Measurements from ENCODE around the gene NOC4L. TPM values are rescaled to one million over a fixed set of nuclear protein-coding genes. Genes with fewer than 3 reads are reported as not detected.

The NOC4L gene
- total and polyA plus RNA-seq, 2 experiments from 2014 or later = 42.4 to 54.7 TPM

DNA sequence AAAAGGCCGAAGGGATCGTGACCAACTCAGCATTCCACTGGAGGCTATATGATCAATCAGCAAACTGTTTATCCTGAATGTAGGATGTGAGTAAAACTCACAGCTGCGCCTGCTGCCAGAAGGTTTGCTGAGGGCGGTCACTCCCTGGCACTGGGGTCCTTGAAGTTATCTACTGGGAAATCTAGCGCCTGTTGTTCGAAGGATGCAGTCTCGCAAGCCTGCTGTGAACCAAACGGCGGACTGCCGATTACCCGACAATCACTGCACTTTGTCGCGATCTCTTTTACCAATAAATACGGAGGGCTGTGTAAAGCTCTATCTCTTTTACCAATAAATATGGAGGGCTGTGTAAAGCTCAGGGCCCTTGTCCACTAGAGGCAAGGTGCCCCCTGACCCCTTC, 13.0 kb upstream of the NOC4L start:
- Histone ChIP-seq H3K27ac (ENCODE audit: low read depth) (no peak overlapping the region), H3K4me3 (no peak overlapping the region), H4K20me1 (replicated peaks; ENCODE audit: insufficient read depth) (no peaks in the 10 kb centered on the region; the same call in 1 of the 2 replicates), H3K9me2 (ENCODE audit: insufficient read depth) (no peaks in the 10 kb centered on the region), H2AFZ (no peak overlapping the region), H3F3A (replicated peaks; ENCODE audit: low read depth) (0 out of 2 replicates have a peak, but pooled peaks cover 3% of the 10 kb centered on the region), H3K4me1 (ENCODE audit: insufficient read depth) (no peaks in the 10 kb centered on the region), H3K36me3 (ENCODE audit: insufficient read depth) (peaks cover 25% of the 10 kb centered on the region; the same call in 1 of the 2 replicates), H3K27me3 (ENCODE audit: insufficient read depth) (no peaks in the 10 kb centered on the region), H3K4me2 (no peak overlapping the region), H3K79me2 (replicated peaks; ENCODE audit: insufficient read depth) (no peaks in the 10 kb centered on the region)
- ATAC-seq (no peak), DNase-seq (ENCODE audit: low spot score) (no peak)
- Mint-ChIP-seq H3K4me3 (no peak overlapping the region), H3K36me3 (ENCODE audit: low read depth) (peaks cover 58% of the 10 kb centered on the region), H3K27me3 (ENCODE audit: insufficient read depth, low read depth, poor library complexity) (peaks cover 29% of the 10 kb centered on the region), H3K9me3 (peaks cover 57% of the 10 kb centered on the region), H3K27ac (no peak overlapping the region), H3K4me1 (no peaks in the 10 kb centered on the region; the same call in 2 of the 3 replicates)
- TF ChIP-seq ZNF331 (CRISPR knock-in tag; IDR thresholded peaks at IDR 0.05; ENCODE audit: low read depth) (no peak), JUNB (IDR thresholded peaks at IDR 0.05; ENCODE audit: unreplicated experiment) (no peak), STAT1 (IDR thresholded peaks at IDR 0.05; ENCODE audit: unreplicated experiment) (no peak), EZH2 (IDR thresholded peaks at IDR 0.05; ENCODE audit: low read depth, unreplicated experiment) (no peak), ZNF114 (CRISPR knock-in tag; IDR thresholded peaks at IDR 0.05) (no peak), EZH2phosphoT487 (IDR thresholded peaks at IDR 0.05; ENCODE audit: unreplicated experiment) (no peak), CREB1 (CRISPR knock-in tag; IDR thresholded peaks at IDR 0.05; ENCODE audit: low read depth) (no peak), POLR2AphosphoS5 (IDR thresholded peaks at IDR 0.05; ENCODE audit: low read depth) (no peak)
- TF ChIP-seq, protein P1, sequence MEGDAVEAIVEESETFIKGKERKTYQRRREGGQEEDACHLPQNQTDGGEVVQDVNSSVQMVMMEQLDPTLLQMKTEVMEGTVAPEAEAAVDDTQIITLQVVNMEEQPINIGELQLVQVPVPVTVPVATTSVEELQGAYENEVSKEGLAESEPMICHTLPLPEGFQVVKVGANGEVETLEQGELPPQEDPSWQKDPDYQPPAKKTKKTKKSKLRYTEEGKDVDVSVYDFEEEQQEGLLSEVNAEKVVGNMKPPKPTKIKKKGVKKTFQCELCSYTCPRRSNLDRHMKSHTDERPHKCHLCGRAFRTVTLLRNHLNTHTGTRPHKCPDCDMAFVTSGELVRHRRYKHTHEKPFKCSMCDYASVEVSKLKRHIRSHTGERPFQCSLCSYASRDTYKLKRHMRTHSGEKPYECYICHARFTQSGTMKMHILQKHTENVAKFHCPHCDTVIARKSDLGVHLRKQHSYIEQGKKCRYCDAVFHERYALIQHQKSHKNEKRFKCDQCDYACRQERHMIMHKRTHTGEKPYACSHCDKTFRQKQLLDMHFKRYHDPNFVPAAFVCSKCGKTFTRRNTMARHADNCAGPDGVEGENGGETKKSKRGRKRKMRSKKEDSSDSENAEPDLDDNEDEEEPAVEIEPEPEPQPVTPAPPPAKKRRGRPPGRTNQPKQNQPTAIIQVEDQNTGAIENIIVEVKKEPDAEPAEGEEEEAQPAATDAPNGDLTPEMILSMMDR (conservative IDR thresholded peaks at IDR 0.05; ENCODE audit: low read depth in 2 of 2) = no peak
- TF ChIP-seq, protein P2, sequence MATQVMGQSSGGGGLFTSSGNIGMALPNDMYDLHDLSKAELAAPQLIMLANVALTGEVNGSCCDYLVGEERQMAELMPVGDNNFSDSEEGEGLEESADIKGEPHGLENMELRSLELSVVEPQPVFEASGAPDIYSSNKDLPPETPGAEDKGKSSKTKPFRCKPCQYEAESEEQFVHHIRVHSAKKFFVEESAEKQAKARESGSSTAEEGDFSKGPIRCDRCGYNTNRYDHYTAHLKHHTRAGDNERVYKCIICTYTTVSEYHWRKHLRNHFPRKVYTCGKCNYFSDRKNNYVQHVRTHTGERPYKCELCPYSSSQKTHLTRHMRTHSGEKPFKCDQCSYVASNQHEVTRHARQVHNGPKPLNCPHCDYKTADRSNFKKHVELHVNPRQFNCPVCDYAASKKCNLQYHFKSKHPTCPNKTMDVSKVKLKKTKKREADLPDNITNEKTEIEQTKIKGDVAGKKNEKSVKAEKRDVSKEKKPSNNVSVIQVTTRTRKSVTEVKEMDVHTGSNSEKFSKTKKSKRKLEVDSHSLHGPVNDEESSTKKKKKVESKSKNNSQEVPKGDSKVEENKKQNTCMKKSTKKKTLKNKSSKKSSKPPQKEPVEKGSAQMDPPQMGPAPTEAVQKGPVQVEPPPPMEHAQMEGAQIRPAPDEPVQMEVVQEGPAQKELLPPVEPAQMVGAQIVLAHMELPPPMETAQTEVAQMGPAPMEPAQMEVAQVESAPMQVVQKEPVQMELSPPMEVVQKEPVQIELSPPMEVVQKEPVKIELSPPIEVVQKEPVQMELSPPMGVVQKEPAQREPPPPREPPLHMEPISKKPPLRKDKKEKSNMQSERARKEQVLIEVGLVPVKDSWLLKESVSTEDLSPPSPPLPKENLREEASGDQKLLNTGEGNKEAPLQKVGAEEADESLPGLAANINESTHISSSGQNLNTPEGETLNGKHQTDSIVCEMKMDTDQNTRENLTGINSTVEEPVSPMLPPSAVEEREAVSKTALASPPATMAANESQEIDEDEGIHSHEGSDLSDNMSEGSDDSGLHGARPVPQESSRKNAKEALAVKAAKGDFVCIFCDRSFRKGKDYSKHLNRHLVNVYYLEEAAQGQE (IDR thresholded peaks at IDR 0.05; ENCODE audit: unreplicated experiment) = no peak
- TF ChIP-seq, protein P3, sequence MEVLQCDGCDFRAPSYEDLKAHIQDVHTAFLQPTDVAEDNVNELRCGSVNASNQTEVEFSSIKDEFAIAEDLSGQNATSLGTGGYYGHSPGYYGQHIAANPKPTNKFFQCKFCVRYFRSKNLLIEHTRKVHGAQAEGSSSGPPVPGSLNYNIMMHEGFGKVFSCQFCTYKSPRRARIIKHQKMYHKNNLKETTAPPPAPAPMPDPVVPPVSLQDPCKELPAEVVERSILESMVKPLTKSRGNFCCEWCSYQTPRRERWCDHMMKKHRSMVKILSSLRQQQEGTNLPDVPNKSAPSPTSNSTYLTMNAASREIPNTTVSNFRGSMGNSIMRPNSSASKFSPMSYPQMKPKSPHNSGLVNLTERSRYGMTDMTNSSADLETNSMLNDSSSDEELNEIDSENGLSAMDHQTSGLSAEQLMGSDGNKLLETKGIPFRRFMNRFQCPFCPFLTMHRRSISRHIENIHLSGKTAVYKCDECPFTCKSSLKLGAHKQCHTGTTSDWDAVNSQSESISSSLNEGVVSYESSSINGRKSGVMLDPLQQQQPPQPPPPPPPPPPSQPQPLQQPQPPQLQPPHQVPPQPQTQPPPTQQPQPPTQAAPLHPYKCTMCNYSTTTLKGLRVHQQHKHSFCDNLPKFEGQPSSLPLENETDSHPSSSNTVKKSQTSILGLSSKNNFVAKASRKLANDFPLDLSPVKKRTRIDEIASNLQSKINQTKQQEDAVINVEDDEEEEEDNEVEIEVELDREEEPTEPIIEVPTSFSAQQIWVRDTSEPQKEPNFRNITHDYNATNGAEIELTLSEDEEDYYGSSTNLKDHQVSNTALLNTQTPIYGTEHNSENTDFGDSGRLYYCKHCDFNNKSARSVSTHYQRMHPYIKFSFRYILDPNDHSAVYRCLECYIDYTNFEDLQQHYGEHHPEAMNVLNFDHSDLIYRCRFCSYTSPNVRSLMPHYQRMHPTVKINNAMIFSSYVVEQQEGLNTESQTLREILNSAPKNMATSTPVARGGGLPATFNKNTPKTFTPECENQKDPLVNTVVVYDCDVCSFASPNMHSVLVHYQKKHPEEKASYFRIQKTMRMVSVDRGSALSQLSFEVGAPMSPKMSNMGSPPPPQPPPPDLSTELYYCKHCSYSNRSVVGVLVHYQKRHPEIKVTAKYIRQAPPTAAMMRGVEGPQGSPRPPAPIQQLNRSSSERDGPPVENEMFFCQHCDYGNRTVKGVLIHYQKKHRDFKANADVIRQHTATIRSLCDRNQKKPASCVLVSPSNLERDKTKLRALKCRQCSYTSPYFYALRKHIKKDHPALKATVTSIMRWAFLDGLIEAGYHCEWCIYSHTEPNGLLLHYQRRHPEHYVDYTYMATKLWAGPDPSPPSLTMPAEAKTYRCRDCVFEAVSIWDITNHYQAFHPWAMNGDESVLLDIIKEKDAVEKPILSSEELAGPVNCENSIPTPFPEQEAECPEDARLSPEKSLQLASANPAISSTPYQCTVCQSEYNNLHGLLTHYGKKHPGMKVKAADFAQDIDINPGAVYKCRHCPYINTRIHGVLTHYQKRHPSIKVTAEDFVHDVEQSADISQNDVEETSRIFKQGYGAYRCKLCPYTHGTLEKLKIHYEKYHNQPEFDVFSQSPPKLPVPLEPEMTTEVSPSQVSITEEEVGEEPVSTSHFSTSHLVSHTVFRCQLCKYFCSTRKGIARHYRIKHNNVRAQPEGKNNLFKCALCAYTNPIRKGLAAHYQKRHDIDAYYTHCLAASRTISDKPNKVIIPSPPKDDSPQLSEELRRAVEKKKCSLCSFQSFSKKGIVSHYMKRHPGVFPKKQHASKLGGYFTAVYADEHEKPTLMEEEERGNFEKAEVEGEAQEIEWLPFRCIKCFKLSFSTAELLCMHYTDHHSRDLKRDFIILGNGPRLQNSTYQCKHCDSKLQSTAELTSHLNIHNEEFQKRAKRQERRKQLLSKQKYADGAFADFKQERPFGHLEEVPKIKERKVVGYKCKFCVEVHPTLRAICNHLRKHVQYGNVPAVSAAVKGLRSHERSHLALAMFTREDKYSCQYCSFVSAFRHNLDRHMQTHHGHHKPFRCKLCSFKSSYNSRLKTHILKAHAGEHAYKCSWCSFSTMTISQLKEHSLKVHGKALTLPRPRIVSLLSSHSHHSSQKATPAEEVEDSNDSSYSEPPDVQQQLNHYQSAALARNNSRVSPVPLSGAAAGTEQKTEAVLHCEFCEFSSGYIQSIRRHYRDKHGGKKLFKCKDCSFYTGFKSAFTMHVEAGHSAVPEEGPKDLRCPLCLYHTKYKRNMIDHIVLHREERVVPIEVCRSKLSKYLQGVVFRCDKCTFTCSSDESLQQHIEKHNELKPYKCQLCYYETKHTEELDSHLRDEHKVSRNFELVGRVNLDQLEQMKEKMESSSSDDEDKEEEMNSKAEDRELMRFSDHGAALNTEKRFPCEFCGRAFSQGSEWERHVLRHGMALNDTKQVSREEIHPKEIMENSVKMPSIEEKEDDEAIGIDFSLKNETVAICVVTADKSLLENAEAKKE (CRISPR knock-in tag; IDR thresholded peaks at IDR 0.05) = no peak

Data from GM23338 (cell line).